ENCODE measurements around the gene SLC1A2.

SLC1A2 gene

GRCh38 chr11:35326266-35326879, 93.0 kb downstream of the SLC1A2 start:
- no peak overlapping the region for H3K4me3 ChIP-seq (ENCODE audit: low read depth, low read length)
- no peaks in the 10 kb centered on the region for H3K36me3 ChIP-seq (ENCODE audit: control insufficient read depth, insufficient read depth, low read length)
- H3K9me3 ChIP-seq (ENCODE audit: control insufficient read depth, insufficient read depth, low read length) = no peaks in the 10 kb centered on the region
- H3K4me1 ChIP-seq (ENCODE audit: control insufficient read depth, insufficient read depth, low read length) = no peaks in the 10 kb centered on the region
- H3K9ac ChIP-seq (ENCODE audit: low read depth, low read length) = no peak overlapping the region
- H3K27me3 ChIP-seq (ENCODE audit: control insufficient read depth, insufficient read depth, low read length) = peaks cover 16% of the 10 kb centered on the region

DNA sequence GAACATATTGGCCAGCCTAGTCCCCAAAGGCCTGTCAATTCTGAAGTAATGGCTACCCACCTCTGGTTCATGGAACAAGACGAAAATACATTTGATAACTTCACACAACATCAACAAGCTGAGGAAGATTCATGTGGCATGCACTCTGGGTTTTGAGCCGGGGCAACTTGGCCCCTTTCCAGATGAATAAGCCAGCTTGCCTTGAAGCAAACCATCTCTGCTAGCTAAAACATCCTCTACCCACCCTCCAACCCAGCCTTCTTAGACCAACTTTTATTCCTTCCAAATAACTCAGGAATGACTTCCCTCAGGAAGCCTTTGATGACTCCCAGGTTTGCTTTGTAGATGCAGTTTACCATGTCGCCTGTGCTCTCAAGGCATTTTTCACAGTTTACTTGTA, 94.4 kb downstream of the SLC1A2 start:
- no peaks in the 10 kb centered on the region for H3K4me1 ChIP-seq (ENCODE audit: control insufficient read depth, insufficient read depth, low read length)
- H3K36me3 ChIP-seq (ENCODE audit: control insufficient read depth, insufficient read depth, low read length) = no peaks in the 10 kb centered on the region
- H3K9ac ChIP-seq (ENCODE audit: low read depth, low read length) = no peak overlapping the region
- H3K4me3 ChIP-seq (ENCODE audit: low read depth, low read length) = no peak overlapping the region
- H3K9me3 ChIP-seq (ENCODE audit: control insufficient read depth, insufficient read depth, low read length) = no peaks in the 10 kb centered on the region
- peaks cover 15% of the 10 kb centered on the region for H3K27me3 ChIP-seq (ENCODE audit: control insufficient read depth, insufficient read depth, low read length)

DNA sequence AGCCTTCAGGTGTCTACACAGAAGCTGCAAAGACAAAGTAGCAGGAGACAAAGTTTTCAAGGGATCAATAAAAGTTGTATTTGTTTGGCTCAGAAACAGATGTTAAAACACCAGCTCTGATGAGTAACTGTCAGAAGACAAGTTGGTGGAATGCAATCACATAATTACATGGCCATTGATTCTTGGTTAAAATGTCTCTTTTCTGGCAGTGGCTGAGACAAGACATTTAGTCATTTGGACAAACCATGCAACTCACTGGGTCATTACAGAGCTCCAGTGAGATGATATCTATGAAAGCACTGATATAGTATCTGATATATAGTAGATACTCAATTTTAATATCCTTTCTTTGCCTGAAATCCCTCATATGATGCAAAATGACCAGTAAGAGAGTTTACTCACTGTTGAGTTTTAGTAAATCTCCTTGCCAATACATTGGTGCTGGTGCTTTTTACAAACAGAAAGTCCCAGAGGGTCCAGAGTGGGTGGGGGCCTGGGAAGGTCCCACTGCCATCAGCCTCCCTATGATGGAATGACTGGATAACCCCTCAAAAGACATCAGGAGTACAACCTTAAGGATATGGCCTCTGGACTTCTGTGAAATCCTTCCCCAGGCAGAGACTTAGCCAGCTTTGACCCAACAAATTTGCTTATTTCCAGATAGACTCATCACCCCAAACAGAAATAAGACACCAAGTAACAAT, 95.0 kb downstream of the SLC1A2 start:
- no peak overlapping the region for H3K9ac ChIP-seq (ENCODE audit: low read depth, low read length)
- no peaks in the 10 kb centered on the region for H3K4me1 ChIP-seq (ENCODE audit: control insufficient read depth, insufficient read depth, low read length)
- H3K9me3 ChIP-seq (ENCODE audit: control insufficient read depth, insufficient read depth, low read length) = no peaks in the 10 kb centered on the region
- H3K4me3 ChIP-seq (ENCODE audit: low read depth, low read length) = no peak overlapping the region
- H3K27me3 ChIP-seq (ENCODE audit: control insufficient read depth, insufficient read depth, low read length) = peaks cover 8% of the 10 kb centered on the region
- no peaks in the 10 kb centered on the region for H3K36me3 ChIP-seq (ENCODE audit: control insufficient read depth, insufficient read depth, low read length)

DNA sequence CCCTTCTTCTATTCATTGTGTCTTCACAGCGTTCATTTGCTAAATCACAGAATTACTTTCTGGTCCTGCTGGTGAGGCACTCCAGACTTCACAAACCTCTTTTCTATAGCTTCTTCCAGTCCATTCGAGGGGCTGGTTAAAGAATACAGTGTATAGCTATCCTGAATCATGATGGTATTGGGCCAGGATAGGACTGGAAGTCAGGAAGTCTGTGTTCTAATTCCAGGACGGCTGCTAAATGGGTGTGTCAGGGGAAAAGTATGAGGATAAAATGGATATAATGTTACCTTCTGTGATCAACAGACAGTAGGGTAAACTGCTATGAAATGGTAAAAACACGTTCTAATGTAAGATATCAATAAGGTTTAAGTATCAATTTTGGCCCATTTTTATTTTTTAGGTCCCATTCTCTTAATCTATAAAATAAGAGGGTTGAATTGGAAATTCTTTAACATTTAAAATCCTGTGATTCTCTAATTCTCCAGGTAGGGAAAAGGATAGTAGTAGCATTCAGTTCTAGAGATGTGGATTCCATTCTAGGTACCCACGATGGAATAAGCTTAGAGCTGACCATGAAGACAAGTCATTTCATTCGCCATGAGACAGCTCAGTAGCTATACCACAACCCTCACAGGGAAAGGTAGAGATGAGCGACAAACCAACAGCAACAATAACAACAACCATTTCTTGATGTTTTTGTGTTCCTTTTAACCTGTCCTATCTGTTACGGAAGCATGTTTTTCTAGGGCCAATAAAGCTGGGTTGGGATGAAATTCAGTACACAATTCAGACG, 96.1 kb downstream of the SLC1A2 start:
- Histone ChIP-seq H3K9me3 (ENCODE audit: control insufficient read depth, insufficient read depth, low read length) (no peaks in the 10 kb centered on the region), H3K27me3 (ENCODE audit: control insufficient read depth, insufficient read depth, low read length) (peaks cover 3% of the 10 kb centered on the region), H3K36me3 (ENCODE audit: control insufficient read depth, insufficient read depth, low read length) (no peaks in the 10 kb centered on the region), H3K9ac (ENCODE audit: low read depth, low read length) (no peak overlapping the region), H3K4me3 (ENCODE audit: low read depth, low read length) (no peak overlapping the region), H3K4me1 (ENCODE audit: control insufficient read depth, insufficient read depth, low read length) (no peaks in the 10 kb centered on the region)

GRCh38 chr11:35322318-35322979, 96.9 kb downstream of the SLC1A2 start:
- H3K27me3 ChIP-seq (ENCODE audit: control insufficient read depth, insufficient read depth, low read length) = no peaks in the 10 kb centered on the region
- H3K36me3 ChIP-seq (ENCODE audit: control insufficient read depth, insufficient read depth, low read length) = no peaks in the 10 kb centered on the region
- H3K9ac ChIP-seq (ENCODE audit: low read depth, low read length) = no peak overlapping the region
- H3K4me1 ChIP-seq (ENCODE audit: control insufficient read depth, insufficient read depth, low read length) = no peaks in the 10 kb centered on the region
- no peaks in the 10 kb centered on the region for H3K9me3 ChIP-seq (ENCODE audit: control insufficient read depth, insufficient read depth, low read length)
- no peak overlapping the region for H3K4me3 ChIP-seq (ENCODE audit: low read depth, low read length)

DNA sequence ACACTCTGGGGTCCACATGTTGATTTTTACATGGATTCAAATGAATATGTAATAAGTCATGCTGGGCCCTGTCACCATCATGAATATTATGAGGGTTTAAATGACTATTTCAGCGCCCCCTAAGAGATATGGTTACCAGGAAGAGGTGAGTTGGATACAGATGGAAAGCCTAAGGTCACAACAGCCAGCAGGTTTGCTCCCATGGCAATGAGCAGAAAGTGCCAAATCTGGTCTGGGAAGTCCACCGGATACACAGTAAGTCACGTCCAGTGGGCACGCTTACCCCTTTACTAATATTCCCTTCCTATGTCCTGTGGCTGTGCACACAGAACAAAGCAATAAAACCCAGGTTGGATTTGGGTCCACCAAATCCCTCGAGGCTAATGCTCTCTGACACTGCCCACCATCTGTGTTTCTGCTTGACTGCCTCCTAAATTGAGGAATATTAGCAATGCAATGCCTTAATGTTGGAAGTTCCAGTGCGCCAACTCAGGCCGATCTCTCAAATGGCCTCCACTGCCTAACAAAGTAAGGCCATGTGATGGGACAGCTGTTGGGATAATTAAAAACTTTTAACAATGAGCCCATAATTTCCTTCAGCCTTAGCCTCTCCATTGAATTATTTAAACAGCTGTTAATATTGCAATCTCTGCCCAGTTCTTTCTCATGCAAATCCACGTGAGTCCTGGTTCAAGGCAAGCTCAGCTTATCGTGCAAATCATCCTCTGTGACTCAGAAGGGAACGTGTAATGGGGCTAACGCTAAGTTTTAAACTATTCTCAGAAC, 97.6 kb downstream of the SLC1A2 start:
- H3K4me1 ChIP-seq (ENCODE audit: control insufficient read depth, insufficient read depth, low read length) = no peaks in the 10 kb centered on the region
- H3K9me3 ChIP-seq (ENCODE audit: control insufficient read depth, insufficient read depth, low read length) = no peaks in the 10 kb centered on the region
- no peaks in the 10 kb centered on the region for H3K36me3 ChIP-seq (ENCODE audit: control insufficient read depth, insufficient read depth, low read length)
- H3K9ac ChIP-seq (ENCODE audit: low read depth, low read length) = no peak overlapping the region
- no peak overlapping the region for H3K4me3 ChIP-seq (ENCODE audit: low read depth, low read length)
- no peaks in the 10 kb centered on the region for H3K27me3 ChIP-seq (ENCODE audit: control insufficient read depth, insufficient read depth, low read length)

DNA sequence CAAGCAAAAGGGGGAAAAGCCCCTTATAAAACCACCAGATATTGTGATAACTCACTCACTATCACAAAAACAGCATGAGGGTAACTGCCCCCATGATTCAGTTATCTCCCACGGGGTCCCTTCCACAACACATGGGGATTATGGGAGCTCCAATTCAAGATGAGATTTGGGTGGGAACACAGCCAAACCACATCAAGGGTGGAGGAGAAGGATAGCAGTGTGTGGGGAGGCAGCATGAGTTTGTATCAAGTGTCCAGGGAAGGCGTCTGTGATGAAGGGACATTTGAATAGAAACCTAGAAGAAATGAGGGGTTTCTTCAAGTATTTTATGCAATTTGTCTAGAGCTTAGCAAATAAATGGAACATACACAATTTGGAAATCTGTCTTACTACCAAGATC, 98.2 kb downstream of the SLC1A2 start:
- H3K36me3 ChIP-seq (ENCODE audit: control insufficient read depth, insufficient read depth, low read length) = no peaks in the 10 kb centered on the region
- H3K4me1 ChIP-seq (ENCODE audit: control insufficient read depth, insufficient read depth, low read length) = no peaks in the 10 kb centered on the region
- no peaks in the 10 kb centered on the region for H3K27me3 ChIP-seq (ENCODE audit: control insufficient read depth, insufficient read depth, low read length)
- H3K9me3 ChIP-seq (ENCODE audit: control insufficient read depth, insufficient read depth, low read length) = no peaks in the 10 kb centered on the region
- no peak overlapping the region for H3K4me3 ChIP-seq (ENCODE audit: low read depth, low read length)
- H3K9ac ChIP-seq (ENCODE audit: low read depth, low read length) = no peak overlapping the region

DNA sequence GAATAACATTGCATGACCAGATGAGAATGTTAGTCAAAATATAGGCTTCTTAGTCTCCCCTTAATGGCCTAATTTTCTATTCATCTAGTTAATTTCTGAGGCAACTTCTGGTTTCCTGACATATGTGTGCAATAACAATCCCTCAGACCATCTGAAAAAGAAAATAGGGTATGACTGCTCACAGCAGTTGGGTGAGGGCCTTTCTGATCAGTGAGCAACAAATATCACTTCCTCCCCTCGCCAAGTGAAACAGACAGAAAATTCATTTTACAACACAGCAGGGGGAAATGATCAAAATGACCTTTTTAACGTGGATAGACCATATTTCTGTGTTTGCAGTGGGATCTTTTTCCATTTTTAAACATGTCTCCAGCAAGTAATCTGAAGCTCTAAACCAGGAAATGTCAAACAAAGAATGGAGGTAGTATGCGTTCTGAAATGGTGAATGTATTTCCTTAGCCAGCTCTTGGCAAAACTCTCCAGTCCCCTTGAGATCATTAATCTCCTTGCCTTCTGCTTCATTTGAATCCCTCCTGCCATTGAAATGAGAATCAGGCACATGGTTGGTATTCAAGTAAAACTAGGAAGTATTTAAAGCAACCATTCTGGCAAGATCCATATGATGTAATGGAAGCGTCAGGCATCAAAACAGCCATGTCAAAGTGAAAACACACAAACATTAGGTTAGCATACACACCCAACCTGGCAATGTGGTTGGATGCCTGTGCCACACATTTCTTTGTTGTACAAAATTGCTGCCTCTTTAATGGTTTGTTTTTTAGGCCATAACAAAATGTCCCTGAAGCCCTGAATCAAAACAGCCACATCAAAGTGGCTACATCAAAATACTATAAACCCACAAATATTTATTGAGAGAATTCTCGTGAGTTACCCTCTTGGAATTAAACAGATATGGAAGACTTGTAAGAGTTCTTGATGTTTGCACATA, 100.1 kb downstream of the SLC1A2 start:
- no peaks in the 10 kb centered on the region for H3K9me3 ChIP-seq (ENCODE audit: control insufficient read depth, insufficient read depth, low read length)
- no peaks in the 10 kb centered on the region for H3K4me1 ChIP-seq (ENCODE audit: control insufficient read depth, insufficient read depth, low read length)
- no peak overlapping the region for H3K9ac ChIP-seq (ENCODE audit: low read depth, low read length)
- H3K4me3 ChIP-seq (ENCODE audit: low read depth, low read length) = no peak overlapping the region
- no peaks in the 10 kb centered on the region for H3K27me3 ChIP-seq (ENCODE audit: control insufficient read depth, insufficient read depth, low read length)
- no peaks in the 10 kb centered on the region for H3K36me3 ChIP-seq (ENCODE audit: control insufficient read depth, insufficient read depth, low read length)

- Histone ChIP-seq H3K9me3 (ENCODE audit: control insufficient read depth, insufficient read depth, low read length) (no peaks in the 10 kb centered on the region), H3K9ac (ENCODE audit: low read depth, low read length) (no peak overlapping the region), H3K4me1 (ENCODE audit: control insufficient read depth, insufficient read depth, low read length) (no peaks in the 10 kb centered on the region), H3K27me3 (ENCODE audit: control insufficient read depth, insufficient read depth, low read length) (no peaks in the 10 kb centered on the region), H3K4me3 (ENCODE audit: low read depth, low read length) (no peak overlapping the region), H3K36me3 (ENCODE audit: control insufficient read depth, insufficient read depth, low read length) (no peaks in the 10 kb centered on the region)
These were observed 101.0 kb downstream of the SLC1A2 start for GRCh38 chr11:35318309-35318708.

DNA sequence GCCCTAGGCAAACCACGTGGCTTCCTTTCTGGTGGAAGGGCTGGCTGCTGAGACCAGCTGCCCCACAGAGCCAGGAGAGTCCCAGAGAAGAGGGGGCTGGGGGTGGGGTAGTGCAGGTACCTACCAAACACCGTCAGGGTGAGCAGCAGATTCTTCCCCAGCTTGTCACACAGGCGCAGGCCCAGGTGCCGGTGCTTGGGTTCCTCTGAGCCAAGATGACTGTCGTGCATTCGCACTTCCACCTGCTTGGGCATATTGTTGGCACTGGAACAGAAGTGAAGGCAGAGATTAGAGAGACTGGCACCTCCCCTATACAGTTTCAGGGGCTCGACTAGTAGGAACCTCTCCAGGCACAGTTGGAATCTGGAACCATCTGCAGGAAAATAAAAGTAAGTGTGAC, 102.1 kb downstream of the SLC1A2 start:
- no peak overlapping the region for H3K4me3 ChIP-seq (ENCODE audit: low read depth, low read length)
- H3K9ac ChIP-seq (ENCODE audit: low read depth, low read length) = no peak overlapping the region
- no peaks in the 10 kb centered on the region for H3K27me3 ChIP-seq (ENCODE audit: control insufficient read depth, insufficient read depth, low read length)
- H3K36me3 ChIP-seq (ENCODE audit: control insufficient read depth, insufficient read depth, low read length) = no peaks in the 10 kb centered on the region
- H3K4me1 ChIP-seq (ENCODE audit: control insufficient read depth, insufficient read depth, low read length) = no peaks in the 10 kb centered on the region
- H3K9me3 ChIP-seq (ENCODE audit: control insufficient read depth, insufficient read depth, low read length) = no peaks in the 10 kb centered on the region

All from iPS-15b (cell line).